Neural progenitor cell (in vitro differentiated cells): Measurements from ENCODE around the gene SLC22A1. TPM values are rescaled to one million over a fixed set of nuclear protein-coding genes. Genes with fewer than 3 reads are reported as not detected.

Source experiments
- DNase-seq: peaks from one replicate; pipeline ENCODE4 v3.0.0-alpha.2; 2016; ENCODE audit warnings: low spot score
- H2AFZ ChIP-seq: fragments of 200-600 bp; sonication (generic); replicated peaks from 2 replicates; pipeline ENCODE4 v1.6.1; 2016; ENCODE audit warnings: antibody characterized with exemption
- H3F3A ChIP-seq: fragments of 200-600 bp; sonication (generic); 2 replicates; pipeline ENCODE4 v1.6.1; 2016; ENCODE audit warnings: antibody characterized with exemption, low read depth
- H3K27ac ChIP-seq: fragments of 200-600 bp; sonication (generic); 2 replicates; pipeline ENCODE4 v1.5.1; 2016; ENCODE audit warnings: mild to moderate bottlenecking
- H3K27me3 ChIP-seq: fragments of 200-600 bp; sonication (generic); 2 replicates; pipeline ENCODE4 v1.6.1; 2016; ENCODE audit warnings: mild to moderate bottlenecking, moderate library complexity
- H3K36me3 ChIP-seq: fragments of 200-600 bp; sonication (generic); 2 replicates; pipeline ENCODE4 v1.5.1; 2016
- H3K4me1 ChIP-seq: fragments of 200-600 bp; sonication (generic); 2 replicates; pipeline ENCODE4 v1.6.1; 2016; ENCODE audit warnings: mixed run types
- H3K4me2 ChIP-seq: fragments of 200-600 bp; sonication (generic); 2 replicates; pipeline ENCODE4 v1.6.1; 2016
- H3K4me3 ChIP-seq: fragments of 200-600 bp; sonication (generic); 2 replicates; pipeline ENCODE4 v1.5.1; 2016
- H3K79me2 ChIP-seq: fragments of 200-600 bp; sonication (generic); 2 replicates; pipeline ENCODE4 v1.6.1; 2016; ENCODE audit warnings: low read depth
- H3K9ac ChIP-seq: fragments of 200-600 bp; sonication (generic); 2 replicates; pipeline ENCODE4 v1.6.1; 2016
- H3K9me3 ChIP-seq: fragments of 200-600 bp; sonication (generic); 2 replicates; pipeline ENCODE4 v1.5.1; 2016; ENCODE audit warnings: low read depth
- H4K20me1 ChIP-seq: fragments of 200-600 bp; sonication (generic); 2 replicates; pipeline ENCODE4 v1.6.1; 2016; ENCODE audit warnings: low read depth
- H3K27ac Mint-ChIP-seq: 3 replicates; pipeline ENCODE4 v1.8.0; 2021; ENCODE audit warnings: mixed read lengths
- H3K27me3 Mint-ChIP-seq: 2 replicates; pipeline ENCODE4 v1.8.0; 2022; ENCODE audit warnings: low read depth, mild to moderate bottlenecking, inconsistent platforms, moderate library complexity, mixed read lengths; ENCODE audit not compliant: insufficient read depth
- H3K36me3 Mint-ChIP-seq: 3 replicates; pipeline ENCODE4 v1.8.0; 2021; ENCODE audit warnings: mixed read lengths
- H3K4me1 Mint-ChIP-seq: 3 replicates; pipeline ENCODE4 v1.8.0; 2021; ENCODE audit warnings: mixed read lengths
- H3K4me3 Mint-ChIP-seq: 3 replicates; pipeline ENCODE4 v1.8.0; 2021; ENCODE audit warnings: mild to moderate bottlenecking, moderate library complexity, mixed read lengths
- H3K9me3 Mint-ChIP-seq: 3 replicates; pipeline ENCODE4 v1.8.0; 2020; ENCODE audit warnings: mixed read lengths
- CTCF ChIP-seq: fragments of 200-600 bp; sonication (generic); IDR thresholded peaks from 2 replicates; pipeline ENCODE4 v1.5.1; 2017; ENCODE audit warnings: antibody characterized with exemption, mild to moderate bottlenecking
- EZH2 ChIP-seq: fragments of 200-600 bp; sonication (generic); IDR thresholded peaks from 2 replicates; pipeline ENCODE4 v1.6.1; 2017; ENCODE audit warnings: antibody characterized with exemption, mild to moderate bottlenecking, moderate library complexity
- EZH2phosphoT487 ChIP-seq: fragments of 200-600 bp; sonication (generic); IDR thresholded peaks from 2 replicates; pipeline ENCODE4 v1.6.1; 2017; ENCODE audit warnings: antibody characterized with exemption
- total RNA-seq: library from RNA; depleted of rRNA; stranded (reverse); fragments of >200 nt; gene quantifications from 2 replicates; pipeline ENCODE4 v1.2.3, GENCODE V29; 2015; ENCODE audit warnings: low replicate concordance

Gene SLC22A1
- total RNA-seq, 1 donor from 2014 or later = not detected

- H3K27me3 Mint-ChIP-seq = peaks cover 2% of the 10 kb centered on the region
- Histone ChIP-seq H3K4me1 (no peaks in the 10 kb centered on the region), H3K27me3 (no peaks in the 10 kb centered on the region), H3K79me2 (no peaks in the 10 kb centered on the region), H4K20me1 (no peaks in the 10 kb centered on the region), H2AFZ (no peak overlapping the region), H3K9me3 (no peaks in the 10 kb centered on the region), H3K9ac (no peak overlapping the region), H3K4me3 (no peak overlapping the region), H3K27ac (no peak overlapping the region), H3K36me3 (no peaks in the 10 kb centered on the region), H3F3A (no peaks in the 10 kb centered on the region), H3K4me2 (no peak overlapping the region)
- peaks cover 50% of the 10 kb centered on the region for H3K36me3 Mint-ChIP-seq
- TF ChIP-seq CTCF = no peak
- TF ChIP-seq EZH2phosphoT487 = no peak
- TF ChIP-seq EZH2 = no peak
- no peak overlapping the region for H3K4me3 Mint-ChIP-seq
- DNase-seq = no peak
- H3K27ac Mint-ChIP-seq = no peak overlapping the region
- peaks cover 2% of the 10 kb centered on the region for H3K9me3 Mint-ChIP-seq
- peaks cover 14% of the 10 kb centered on the region for H3K4me1 Mint-ChIP-seq
Measured at GRCh38 chr6:160084198-160084776, 37.3 kb upstream of the SLC22A1 start.

- Histone ChIP-seq H3K9me3 (no peaks in the 10 kb centered on the region), H3K9ac (no peak overlapping the region), H2AFZ (no peak overlapping the region), H3K4me2 (no peak overlapping the region), H3K4me3 (no peak overlapping the region), H3K27ac (no peak overlapping the region), H3K27me3 (no peaks in the 10 kb centered on the region), H3F3A (no peaks in the 10 kb centered on the region), H3K4me1 (no peaks in the 10 kb centered on the region), H4K20me1 (no peaks in the 10 kb centered on the region), H3K79me2 (no peaks in the 10 kb centered on the region), H3K36me3 (no peaks in the 10 kb centered on the region)
- H3K9me3 Mint-ChIP-seq = peaks cover 2% of the 10 kb centered on the region
- no peak for DNase-seq
- H3K27ac Mint-ChIP-seq = no peak overlapping the region
- no peaks in the 10 kb centered on the region for H3K27me3 Mint-ChIP-seq
- H3K4me3 Mint-ChIP-seq = no peak overlapping the region
- no peak for TF ChIP-seq EZH2phosphoT487
- no peak for TF ChIP-seq EZH2
- no peak for TF ChIP-seq CTCF
- peaks cover 47% of the 10 kb centered on the region for H3K36me3 Mint-ChIP-seq
- peaks cover 14% of the 10 kb centered on the region for H3K4me1 Mint-ChIP-seq
Measured at GRCh38 chr6:160085226-160085625, 36.4 kb upstream of the SLC22A1 start.

- Mint-ChIP-seq H3K27me3 (no peaks in the 10 kb centered on the region), H3K27ac (no peak overlapping the region), H3K9me3 (no peaks in the 10 kb centered on the region), H3K4me3 (no peak overlapping the region), H3K36me3 (peaks cover 43% of the 10 kb centered on the region), H3K4me1 (peaks cover 14% of the 10 kb centered on the region)
- Histone ChIP-seq H3K27ac (no peak overlapping the region), H2AFZ (no peak overlapping the region), H3K27me3 (no peaks in the 10 kb centered on the region), H3F3A (no peaks in the 10 kb centered on the region), H3K9ac (no peak overlapping the region), H3K9me3 (no peaks in the 10 kb centered on the region), H3K4me1 (no peaks in the 10 kb centered on the region), H3K4me3 (no peak overlapping the region), H3K36me3 (no peaks in the 10 kb centered on the region), H3K4me2 (no peak overlapping the region), H4K20me1 (no peaks in the 10 kb centered on the region), H3K79me2 (no peaks in the 10 kb centered on the region)
- DNase-seq = peak; percentile 20
- no peak for TF ChIP-seq EZH2phosphoT487
- no peak for TF ChIP-seq CTCF
- TF ChIP-seq EZH2 = no peak
Measured at GRCh38 chr6:160085713-160086505, 35.7 kb upstream of the SLC22A1 start.
